ENCODE data around the gene CBL. TPM values are rescaled to one million over a fixed set of nuclear protein-coding genes. Genes with fewer than 3 reads are reported as not detected.

CBL gene
- polyA plus RNA-seq, 2 of the 4 experiments (the other 2 are of a cell fraction) = 6.0 to 14.1 TPM

- CTCF ChIA-PET = interaction anchor here (1.0 to 1.4 kb wide), 3 partner anchors 9 to 157 kb away, joined by 3 to 5 read pairs (median 4); no protein-coding TSS in a partner anchor
- DNase-seq (ENCODE audit: low read depth in 1 of 2, low spot score in 1 of 2) (no peak), ATAC-seq (no peak), FAIRE-seq (no peak)
- Histone ChIP-seq H3K9me3 (no peaks in the 10 kb centered on the region), H3K27ac (peak overlapping the region in 1 of 2 experiments; percentile 79; a peak in 2 of 6 replicates), H3K4me2 (peak overlapping the region; percentile 98), H3K4me3 (no peak overlapping the region), H3K4me1 (peaks cover 43% of the 10 kb centered on the region)
- POLR2A ChIA-PET = no interaction called here
- TF ChIP-seq BCL3 (IDR thresholded peaks at IDR 0.05) (no peak), CBX8 (IDR thresholded peaks at IDR 0.05) (no peak), RCOR1 (IDR thresholded peaks at IDR 0.05; ENCODE audit: low read depth, low read length) (no peak), HOXB5 (CRISPR knock-in tag; IDR thresholded peaks at IDR 0.05) (no peak), POLR2A (IDR thresholded peaks at IDR 0.05; ENCODE audit: low read length) (no peak), HMGXB4 (CRISPR knock-in tag; IDR thresholded peaks at IDR 0.05; ENCODE audit: borderline replicate concordance) (no peak), JUNB (IDR thresholded peaks at IDR 0.05) (no peak), ATOH8 (CRISPR knock-in tag; IDR thresholded peaks at IDR 0.05; ENCODE audit: low read depth) (no peak), KDM5A (IDR thresholded peaks at IDR 0.05) (no peak), MAX (IDR thresholded peaks at IDR 0.05) (no peak), FOXS1 (CRISPR knock-in tag; IDR thresholded peaks at IDR 0.05) (no peak), PHF8 (IDR thresholded peaks at IDR 0.05; ENCODE audit: borderline replicate concordance, low read depth) (no peak), ZSCAN20 (CRISPR knock-in tag; IDR thresholded peaks at IDR 0.05) (no peak)
- WGBS (ENCODE audit: missing lambda C conversion rate) = 90% methylated on average over 14 of the region's 14 CpGs
Measured at GRCh38 chr11:119317592-119318239, 111.6 kb downstream of the CBL start.

DNA sequence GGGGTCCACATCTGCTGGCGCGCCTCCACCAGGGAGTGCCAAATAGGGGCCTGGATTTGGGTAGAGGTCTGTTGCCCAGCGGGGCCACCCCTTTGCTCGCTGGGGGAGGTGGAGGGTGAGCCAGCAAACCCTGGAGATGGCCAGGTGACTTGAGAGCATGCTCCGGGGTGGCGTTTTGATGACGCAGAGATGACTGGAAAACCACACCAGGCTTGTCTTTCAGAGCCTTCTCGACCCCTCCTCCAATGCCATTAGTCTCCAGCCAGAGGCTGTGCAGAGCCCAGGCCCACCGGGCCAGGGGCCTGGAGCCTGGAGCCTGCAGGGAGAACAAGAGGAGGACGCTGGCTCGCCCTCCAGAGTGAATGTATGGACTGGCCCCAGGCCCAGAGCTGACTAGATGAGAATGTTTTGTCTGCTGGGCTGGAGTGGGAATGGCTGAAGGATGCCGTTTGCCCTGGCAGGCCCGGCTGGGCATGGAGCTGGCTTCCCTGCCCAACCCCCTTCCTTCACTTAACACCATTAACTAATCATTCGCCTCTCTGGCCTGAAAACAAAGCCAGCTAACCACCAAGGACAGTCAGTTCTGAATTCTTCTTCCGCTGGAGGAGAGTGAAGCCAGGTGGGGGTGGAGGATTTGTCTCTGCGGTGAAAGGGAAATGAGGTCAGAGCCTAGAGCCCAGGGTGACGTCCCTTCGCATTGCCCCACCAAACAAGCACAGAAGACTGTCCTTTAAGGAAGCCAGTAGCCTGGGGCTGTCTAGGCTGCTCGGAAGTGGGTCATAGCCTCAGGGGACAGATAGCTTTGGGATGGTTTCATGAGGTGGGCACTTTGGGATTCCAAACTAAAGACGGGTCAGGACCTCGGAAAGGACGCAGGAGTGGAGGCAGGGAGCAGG lies 112.3 kb downstream of the CBL start:
- DNase-seq (ENCODE audit: low read depth in 1 of 2, low spot score in 1 of 2) = no peak
- no peak for ATAC-seq
- no peak overlapping the region for H3K4me3 ChIP-seq
- peak overlapping the region in 1 of 2 experiments; percentile 50; a peak in 2 of 6 replicates for H3K27ac ChIP-seq
- peak overlapping the region; percentile 14; the same call in 1 of the 3 replicates for H3K4me2 ChIP-seq
- ChIA-PET POLR2A (no interaction called here), CTCF (interaction anchor here (0.6 to 11.6 kb wide), 8 partner anchors 8 to 157 kb away, joined by 3 to 160 read pairs (median 4); partner anchors contain the start of gene C1QTNF5)
- WGBS (ENCODE audit: missing lambda C conversion rate) = 74% methylated on average over 20 of the region's 22 CpGs
- H3K4me1 ChIP-seq = peaks cover 43% of the 10 kb centered on the region
- TF ChIP-seq RAD21 (conservative IDR thresholded peaks at IDR 0.05 in 1 of 2, IDR thresholded peaks at IDR 0.05 in 1 of 2) = no peak
- no peak for TF ChIP-seq ZNF302 (CRISPR knock-in tag; IDR thresholded peaks at IDR 0.05)
- TF ChIP-seq FOXS1 (CRISPR knock-in tag; IDR thresholded peaks at IDR 0.05) = no peak
- TF ChIP-seq BCL3 (IDR thresholded peaks at IDR 0.05) = no peak
- no peak for TF ChIP-seq CTCF (IDR thresholded peaks at IDR 0.05)
- no peak for TF ChIP-seq CEBPB (IDR thresholded peaks at IDR 0.05)
- no peak for FAIRE-seq
- no peaks in the 10 kb centered on the region for H3K9me3 ChIP-seq

Data from A549 (cell line).